Measurements from ENCODE around the gene NPHP1. TPM values are rescaled to one million over a fixed set of nuclear protein-coding genes. Genes with fewer than 3 reads are reported as not detected.

The NPHP1 gene
- total RNA-seq (2012; rRNA removed) (1.8 and 2.8 TPM in 2 replicates), polyA plus RNA-seq (2012; rRNA removed) (2.1 and 2.5 TPM in 2 replicates), Bru-seq, nascent RNA (percentile 36 among the genes with signal in this experiment), BruChase-seq, experiment 1, labeled RNA remaining after a 6-hour chase (percentile 33 among the genes with signal in this experiment), BruChase-seq, experiment 2, labeled RNA remaining after a 2-hour chase (percentile 36 among the genes with signal in this experiment)
- 0.42 and 0.66 TPM in 2 replicates for polyA plus RNA-seq (2012; cell fraction: cytosol; rRNA removed)
- 0.35 and 2.8 TPM in 2 replicates for polyA plus RNA-seq (2012; cell fraction: nucleus; rRNA removed; ENCODE audit: low replicate concordance)
- long read RNA-seq, partial matches to known transcripts, result 2 of 2 reads
- long read RNA-seq, other reads (novel, unspliced or antisense), result 0 of 2 reads

DNA sequence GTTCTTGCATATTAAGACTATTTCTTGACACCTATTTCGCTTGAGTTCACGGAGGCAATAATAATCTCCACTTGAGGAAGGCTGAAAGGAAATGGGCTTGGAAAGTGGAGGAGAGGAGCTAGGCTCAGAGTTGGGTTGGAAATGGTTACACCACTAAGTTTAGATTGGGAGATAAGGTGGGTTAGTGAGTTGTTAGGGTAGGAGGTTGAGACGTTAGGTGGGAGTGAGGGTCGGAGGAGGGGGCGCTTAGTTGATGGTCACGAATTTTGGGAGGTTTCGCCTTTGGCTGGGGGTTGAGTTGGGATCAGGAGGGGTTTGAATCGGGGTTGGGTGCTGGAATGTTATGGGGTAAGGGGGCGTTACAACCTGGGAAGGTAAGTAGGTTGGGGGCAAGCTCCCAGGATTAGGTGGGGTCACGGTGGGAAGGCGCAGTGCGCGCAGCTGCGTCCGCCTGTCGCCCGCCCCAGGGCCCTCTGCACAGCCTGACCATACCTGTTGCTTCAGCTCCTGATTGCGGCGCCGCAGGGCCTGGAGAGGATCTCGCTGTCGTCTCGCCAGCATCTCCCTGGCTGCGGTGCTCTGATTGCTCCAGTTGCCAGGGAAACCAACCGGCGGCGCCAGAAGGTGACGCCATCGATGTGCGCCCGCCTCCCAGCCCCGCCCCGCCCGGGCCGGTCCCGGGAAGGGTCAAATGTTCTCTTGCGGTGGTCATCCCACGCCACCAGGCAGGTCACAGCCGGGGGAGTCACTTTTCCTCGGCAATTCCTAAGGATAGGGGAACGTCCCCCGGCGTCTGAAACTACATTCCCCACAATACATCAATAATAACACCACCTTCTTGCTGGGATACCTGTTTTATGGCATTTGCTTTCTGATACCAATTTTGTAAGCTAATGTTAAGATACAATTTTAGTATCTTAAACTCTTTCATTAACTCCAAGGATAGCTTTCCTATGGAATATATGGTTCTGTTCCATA is at the start of gene NPHP1:
TSS of gene NPHP1 (minus strand) at position 606 of the 978 bp plus-strand sequence. CDS start at position 561, 45 bp downstream.
- WGBS, 2 experiments (ENCODE audit: extremely low coverage in 2 of 2, insufficient read length in 1 of 2), result 0 to 100% methylated on average over 2 to 11 of the region's 43 CpGs
- Histone ChIP-seq H3K4ac (ENCODE audit: low read depth, low read length) (peak within 1 kb of the TSS; percentile 39; the same call in 1 of the 2 replicates), H2AK9ac (replicated peaks; ENCODE audit: low read depth, low read length, poor library complexity) (peak within 1 kb of the TSS; percentile 62), H3K18ac (ENCODE audit: low read depth, low read length) (no peak within 1 kb of the TSS), H3K9ac (ENCODE audit: low read depth, low read length) (peak within 1 kb of the TSS; percentile 87), H3K14ac (replicated peaks; ENCODE audit: low read depth, low read length) (peak within 1 kb of the TSS; percentile 79), H3K27me3 (ENCODE audit: control insufficient read depth, insufficient read depth, low read length) (no peaks in the 10 kb centered on the region), H3K4me1 (ENCODE audit: control insufficient read depth, insufficient read depth, low read length) (0 out of 2 replicates have a peak, but pooled peaks cover 2% of the 10 kb centered on the region), H3K56ac (ENCODE audit: extremely low read depth, insufficient read depth, low read length) (no peak within 1 kb of the TSS), H4K20me1 (ENCODE audit: insufficient read depth, low read length) (no peaks in the 10 kb centered on the region), H3K27ac (ENCODE audit: insufficient read depth, low read length) (peak within 1 kb of the TSS; percentile 46; the same call in 1 of the 2 replicates), H4K8ac (ENCODE audit: low read depth in 2 of 2, low read length in 2 of 2) (peak within 1 kb of the TSS; percentile 94 to 100), H2AFZ (replicated peaks; ENCODE audit: low read length, poor library complexity) (peak within 1 kb of the TSS; percentile 100), H2BK15ac (ENCODE audit: low read depth, low read length) (no peak within 1 kb of the TSS), H2BK20ac (ENCODE audit: low read depth, low read length) (no peak within 1 kb of the TSS), H3K36me3 (ENCODE audit: control insufficient read depth, insufficient read depth, low read length) (no peaks in the 10 kb centered on the region), H3K9me3 (ENCODE audit: control insufficient read depth, insufficient read depth, low read length) (no peaks in the 10 kb centered on the region), H4K5ac (ENCODE audit: low read depth, low read length) (peak within 1 kb of the TSS; percentile 74), H3K23ac (ENCODE audit: low read depth, low read length) (peak within 1 kb of the TSS; percentile 26; the same call in 1 of the 2 replicates), H2BK5ac (ENCODE audit: low read depth, low read length, poor library complexity, severe bottlenecking) (no peak within 1 kb of the TSS), H2AK5ac (ENCODE audit: low read depth, low read length) (no peak within 1 kb of the TSS), H3K79me1 (ENCODE audit: low read depth in 1 of 2, low read length in 2 of 2) (peaks cover 0 to 8% of the 10 kb centered on the region in 2 experiments; a peak in 1 of 4 replicates), H3K9me1 (ENCODE audit: insufficient read depth, low read length) (peaks cover 7% of the 10 kb centered on the region), H2BK120ac (ENCODE audit: low read depth, low read length) (no peak within 1 kb of the TSS), H3K4me2 (ENCODE audit: low read depth, low read length) (peak within 1 kb of the TSS; percentile 95), H3K4me3 (ENCODE audit: insufficient read depth, low read depth, low read length) (peak within 1 kb of the TSS; percentile 88), H4K91ac (ENCODE audit: insufficient read depth, low read depth, low read length) (peak within 1 kb of the TSS; percentile 61; the same call in 1 of the 2 replicates)
- ChIA-PET CTCF (no interaction called here), POLR2A (ENCODE audit: unreplicated experiment) (interaction anchor here (0.7 kb wide), 1 partner anchor 38 kb away, joined by 3 read pairs; no protein-coding TSS in a partner anchor)
- peak; percentile 75 for DNase-seq
- BruUV-seq (replicated peaks), result no TSS peak
- dilution Hi-C loops (cut with HindIII; ENCODE audit: low sequenced_read_pairs, unreplicated experiment), result no loop called here
- TF ChIP-seq BHLHE40 (IDR thresholded peaks at IDR 0.05; ENCODE audit: low read depth, low read length), result 0 out of 2 replicates have a peak, but pooled peaks have one; percentile 7
- TF ChIP-seq MXI1 (IDR thresholded peaks at IDR 0.05; ENCODE audit: borderline replicate concordance, low read depth, low read length), result peak; percentile 77
- TF ChIP-seq POLR2A (IDR thresholded peaks at IDR 0.05; ENCODE audit: low read depth, low read length), result peak; percentile 49; the same call in 1 of the 2 replicates
- TF ChIP-seq MAZ (IDR thresholded peaks at IDR 0.05; ENCODE audit: borderline replicate concordance, low read depth, low read length), result peak; percentile 97
- no peak for TF ChIP-seq RAD21 (IDR thresholded peaks at IDR 0.05; ENCODE audit: low read length)
- no peak for TF ChIP-seq RFX5 (IDR thresholded peaks at IDR 0.05; ENCODE audit: low read depth, low read length)
- TF ChIP-seq RCOR1 (IDR thresholded peaks at IDR 0.05; ENCODE audit: insufficient replicate concordance, low read length), result peak; percentile 47
- TF ChIP-seq, protein P1, sequence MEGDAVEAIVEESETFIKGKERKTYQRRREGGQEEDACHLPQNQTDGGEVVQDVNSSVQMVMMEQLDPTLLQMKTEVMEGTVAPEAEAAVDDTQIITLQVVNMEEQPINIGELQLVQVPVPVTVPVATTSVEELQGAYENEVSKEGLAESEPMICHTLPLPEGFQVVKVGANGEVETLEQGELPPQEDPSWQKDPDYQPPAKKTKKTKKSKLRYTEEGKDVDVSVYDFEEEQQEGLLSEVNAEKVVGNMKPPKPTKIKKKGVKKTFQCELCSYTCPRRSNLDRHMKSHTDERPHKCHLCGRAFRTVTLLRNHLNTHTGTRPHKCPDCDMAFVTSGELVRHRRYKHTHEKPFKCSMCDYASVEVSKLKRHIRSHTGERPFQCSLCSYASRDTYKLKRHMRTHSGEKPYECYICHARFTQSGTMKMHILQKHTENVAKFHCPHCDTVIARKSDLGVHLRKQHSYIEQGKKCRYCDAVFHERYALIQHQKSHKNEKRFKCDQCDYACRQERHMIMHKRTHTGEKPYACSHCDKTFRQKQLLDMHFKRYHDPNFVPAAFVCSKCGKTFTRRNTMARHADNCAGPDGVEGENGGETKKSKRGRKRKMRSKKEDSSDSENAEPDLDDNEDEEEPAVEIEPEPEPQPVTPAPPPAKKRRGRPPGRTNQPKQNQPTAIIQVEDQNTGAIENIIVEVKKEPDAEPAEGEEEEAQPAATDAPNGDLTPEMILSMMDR (conservative IDR thresholded peaks at IDR 0.05; ENCODE audit: low read depth, low read length), result no peak
- no peak; the same call in 1 of the 2 replicates for TF ChIP-seq FOS (IDR thresholded peaks at IDR 0.05; ENCODE audit: low read depth, low read length)
- TF ChIP-seq CEBPB (IDR thresholded peaks at IDR 0.05; ENCODE audit: low read depth, low read length), result peak; percentile 52
- intact Hi-C loops (cut with micrococcal nuclease), result no loop called here
- in situ Hi-C loops (cut with MboI; ENCODE audit: low sequenced_read_pairs), result no loop called here
- peak; percentile 97 for ATAC-seq (ENCODE audit: low read depth)
